ENCODE measurements around the gene CBX7.
A peak's percentile ranks its signal among the peaks of the same experiment; 100 is the strongest.

The CBX7 gene

GRCh38 chr22:39155421-39155820, 2.9 kb upstream of the CBX7 start:
- no peak overlapping the region for H3K9ac ChIP-seq
- no peaks in the 10 kb centered on the region for H3K4me1 ChIP-seq
- H3K27ac ChIP-seq, result no peak overlapping the region
- no peak for TF ChIP-seq CTCF (IDR thresholded peaks at IDR 0.05)
- H3K9me3 ChIP-seq (ENCODE audit: control insufficient read depth, low read length), result no peaks in the 10 kb centered on the region
- no peak overlapping the region for H3K4me3 ChIP-seq (ENCODE audit: low read depth, low read length)
- no peaks in the 10 kb centered on the region for H3K36me3 ChIP-seq (ENCODE audit: control insufficient read depth, insufficient read depth, low read length)
- no peaks in the 10 kb centered on the region for H3K27me3 ChIP-seq (ENCODE audit: control insufficient read depth, insufficient read depth, low read length)
- no peaks in the 10 kb centered on the region for H3K79me2 ChIP-seq
- H3K4me2 ChIP-seq (ENCODE audit: low read length), result no peak overlapping the region
- H2AFZ ChIP-seq, result no peak overlapping the region

- H3K79me2 ChIP-seq, result no peaks in the 10 kb centered on the region
- no peaks in the 10 kb centered on the region for H3K9me3 ChIP-seq (ENCODE audit: control insufficient read depth, low read length)
- peak overlapping the region; percentile 95 for H2AFZ ChIP-seq
- peak overlapping the region; percentile 80 for H3K4me3 ChIP-seq (ENCODE audit: low read depth, low read length)
- no peaks in the 10 kb centered on the region for H3K27me3 ChIP-seq (ENCODE audit: control insufficient read depth, insufficient read depth, low read length)
- H3K9ac ChIP-seq, result peak overlapping the region; percentile 61
- H3K4me2 ChIP-seq (ENCODE audit: low read length), result peak overlapping the region; percentile 90
- TF ChIP-seq CTCF (IDR thresholded peaks at IDR 0.05), result no peak
- H3K4me1 ChIP-seq, result no peaks in the 10 kb centered on the region
- H3K27ac ChIP-seq, result peak overlapping the region; percentile 88
- H3K36me3 ChIP-seq (ENCODE audit: control insufficient read depth, insufficient read depth, low read length), result no peaks in the 10 kb centered on the region
These were observed 789 bp upstream of the CBX7 start for GRCh38 chr22:39153220-39153717.

- H2AFZ ChIP-seq, result peak overlapping the region; percentile 69
- no peaks in the 10 kb centered on the region for H3K9me3 ChIP-seq (ENCODE audit: control insufficient read depth, low read length)
- H3K4me2 ChIP-seq (ENCODE audit: low read length), result peak overlapping the region; percentile 88
- H3K36me3 ChIP-seq (ENCODE audit: control insufficient read depth, insufficient read depth, low read length), result no peaks in the 10 kb centered on the region
- peak overlapping the region; percentile 71 for H3K27ac ChIP-seq
- peak overlapping the region; percentile 37 for H3K9ac ChIP-seq
- no peaks in the 10 kb centered on the region for H3K4me1 ChIP-seq
- H3K4me3 ChIP-seq (ENCODE audit: low read depth, low read length), result peak overlapping the region; percentile 68
- no peaks in the 10 kb centered on the region for H3K27me3 ChIP-seq (ENCODE audit: control insufficient read depth, insufficient read depth, low read length)
- no peak for TF ChIP-seq CTCF (IDR thresholded peaks at IDR 0.05)
- H3K79me2 ChIP-seq, result no peaks in the 10 kb centered on the region
These were observed 413 bp downstream of the CBX7 start for GRCh38 chr22:39152024-39152510.

GRCh38 chr22:39151329-39151975, 1.0 kb downstream of the CBX7 start:
- no peaks in the 10 kb centered on the region for H3K79me2 ChIP-seq
- H2AFZ ChIP-seq, result no peak overlapping the region
- peak overlapping the region; percentile 68 for H3K4me3 ChIP-seq (ENCODE audit: low read depth, low read length)
- H3K9me3 ChIP-seq (ENCODE audit: control insufficient read depth, low read length), result no peaks in the 10 kb centered on the region
- H3K4me1 ChIP-seq, result no peaks in the 10 kb centered on the region
- H3K27me3 ChIP-seq (ENCODE audit: control insufficient read depth, insufficient read depth, low read length), result no peaks in the 10 kb centered on the region
- H3K27ac ChIP-seq, result peak overlapping the region; percentile 71
- no peak for TF ChIP-seq CTCF (IDR thresholded peaks at IDR 0.05)
- H3K4me2 ChIP-seq (ENCODE audit: low read length), result peak overlapping the region; percentile 88
- H3K36me3 ChIP-seq (ENCODE audit: control insufficient read depth, insufficient read depth, low read length), result no peaks in the 10 kb centered on the region
- H3K9ac ChIP-seq, result no peak overlapping the region

GRCh38 chr22:39150848-39151215, 1.6 kb downstream of the CBX7 start:
- Histone ChIP-seq H3K4me1 (peaks cover 3% of the 10 kb centered on the region), H3K4me2 (ENCODE audit: low read length) (no peak overlapping the region), H3K36me3 (ENCODE audit: control insufficient read depth, insufficient read depth, low read length) (no peaks in the 10 kb centered on the region), H3K9ac (no peak overlapping the region), H3K27me3 (ENCODE audit: control insufficient read depth, insufficient read depth, low read length) (no peaks in the 10 kb centered on the region), H3K9me3 (ENCODE audit: control insufficient read depth, low read length) (no peaks in the 10 kb centered on the region), H2AFZ (no peak overlapping the region), H3K27ac (peak overlapping the region; percentile 71), H3K79me2 (no peaks in the 10 kb centered on the region), H3K4me3 (ENCODE audit: low read depth, low read length) (no peak overlapping the region)
- TF ChIP-seq CTCF (IDR thresholded peaks at IDR 0.05), result no peak
